Gastroesophageal sphincter (tissue), 4 donors: ENCODE measurements around the gene PTPRG. TPM values are rescaled to one million over a fixed set of nuclear protein-coding genes. Genes with fewer than 3 reads are reported as not detected.

Source experiments
- ATAC-seq: fragments of 150-250 bp; one replicate; pipeline ENCODE4 v1.9.1; 2016; ENCODE audit warnings: mild to moderate bottlenecking, moderate library complexity
- H3K27ac ChIP-seq, 4 donors: fragments of 200-600 bp; sonication (generic) in 3 of 4; 1 replicate in 3 of 4; 2 replicates in 1 of 4; pipeline ENCODE4 v1.5.1; 2016 to 2019
- H3K27me3 ChIP-seq: fragments of 200-600 bp; sonication (generic); one replicate; pipeline ENCODE4 v1.5.1; 2019
- H3K36me3 ChIP-seq, 2 donors: fragments of 200-600 bp; sonication (generic); one replicate each; pipeline ENCODE4 v1.5.1; 2019; ENCODE audit warnings: control low read depth in 1 of 2
- H3K4me1 ChIP-seq, 3 donors: fragments of 200-600 bp; sonication (generic); 1 replicate in 2 of 3; 2 replicates in 1 of 3; pipeline ENCODE4 v1.5.1; 2016 to 2019; ENCODE audit warnings: control low read depth in 2 of 3
- H3K4me3 ChIP-seq, 2 donors: fragments of 200-600 bp; sonication (generic); one replicate each; pipeline ENCODE4 v1.5.1; 2019; ENCODE audit warnings: mild to moderate bottlenecking in 1 of 2, moderate library complexity in 1 of 2
- H3K9me3 ChIP-seq, 3 donors: fragments of 200-600 bp; sonication (generic); one replicate each; pipeline ENCODE4 v1.5.1; 2017 to 2019; ENCODE audit warnings: control low read depth in 2 of 3
- CTCF ChIP-seq, 4 experiments: fragments of 200-600 bp in 2 of 4; fragments of 450-650 bp in 2 of 4; sonication (generic) in 1 of 4; IDR thresholded peaks; one replicate each; pipeline ENCODE4 v1.5.1; 2017 to 2019; ENCODE audit warnings: antibody characterized with exemption in 4 of 4, mild to moderate bottlenecking in 2 of 4, moderate library complexity in 2 of 4
- EP300 ChIP-seq: sonication (generic); formaldehyde crosslinking; IDR thresholded peaks from one replicate; pipeline ENCODE4 v1.6.1; 2017; ENCODE audit warnings: antibody characterized with exemption, mild to moderate bottlenecking
- POLR2A ChIP-seq, 2 donors: fragments of 450-650 bp; IDR thresholded peaks; one replicate each; pipeline ENCODE4 v1.6.1; 2017; ENCODE audit warnings: antibody characterized with exemption in 2 of 2, mild to moderate bottlenecking in 2 of 2, moderate library complexity in 1 of 2
- POLR2AphosphoS5 ChIP-seq: sonication (generic); formaldehyde crosslinking; IDR thresholded peaks from one replicate; pipeline ENCODE4 v1.6.1; 2017; ENCODE audit warnings: antibody characterized with exemption
- WGBS, 2 donors: methylation state at CpG; one replicate each; pipeline ENCODE4 v1.1.5; 2018; ENCODE audit warnings: low coverage in 1 of 2; 5-methylcytosine and 5-hydroxymethylcytosine counted together
- total RNA-seq, 4 donors: library from RNA; depleted of rRNA; stranded (reverse); fragments of >200 nt; gene quantifications; one replicate each; pipeline ENCODE4 v1.1.0, GENCODE V29; 2016

PTPRG gene
- total RNA-seq, 4 donors from 2014 or later: 48.7 to 81.9 (median 52.8) TPM

- peaks cover 0 to 28% (median 3%) of the 10 kb centered on the region in 3 donors for H3K4me1 ChIP-seq
- no peaks in the 10 kb centered on the region for H3K9me3 ChIP-seq
- no peaks in the 10 kb centered on the region for H3K27me3 ChIP-seq
- 79 to 85% methylated on average over 6 to 7 of the region's 7 CpGs for WGBS, 2 donors
- H3K4me3 ChIP-seq: no peak overlapping the region
- no peak for ATAC-seq
- no peak overlapping the region for H3K27ac ChIP-seq
- TF ChIP-seq EP300 (no peak), POLR2A (IDR thresholded peaks at IDR 0.05) (no peak)
- no peaks in the 10 kb centered on the region for H3K36me3 ChIP-seq
Measured at GRCh38 chr3:61597906-61598305, 36.5 kb downstream of the PTPRG start.

- TF ChIP-seq POLR2A (IDR thresholded peaks at IDR 0.05) (no peak), CTCF (IDR thresholded peaks at IDR 0.05) (no peak), POLR2AphosphoS5 (no peak), EP300 (no peak)
- no peak overlapping the region for H3K27ac ChIP-seq
- no peaks in the 10 kb centered on the region for H3K9me3 ChIP-seq
- H3K4me1 ChIP-seq: peaks cover 0 to 7% (median 3%) of the 10 kb centered on the region in 3 donors
- H3K4me3 ChIP-seq: no peak overlapping the region
- no peak for ATAC-seq
- H3K27me3 ChIP-seq: no peaks in the 10 kb centered on the region
- H3K36me3 ChIP-seq: no peaks in the 10 kb centered on the region
- 88 to 92% methylated on average over 2 of the region's 2 CpGs for WGBS, 2 donors
Measured at GRCh38 chr3:61600195-61600594, 38.8 kb downstream of the PTPRG start.

- H3K36me3 ChIP-seq: peaks cover 0 to 5% of the 10 kb centered on the region in 2 donors
- H3K4me1 ChIP-seq: peaks cover 0 to 7% (median 3%) of the 10 kb centered on the region in 3 donors
- WGBS, 2 donors: 58 to 87% methylated on average over 4 of the region's 4 CpGs
- peak; percentile 74 for ATAC-seq
- no peaks in the 10 kb centered on the region for H3K9me3 ChIP-seq
- H3K27ac ChIP-seq: no peak overlapping the region
- no peak overlapping the region for H3K4me3 ChIP-seq
- TF ChIP-seq CTCF (IDR thresholded peaks at IDR 0.05) (no peak), POLR2AphosphoS5 (peak; percentile 28)
- H3K27me3 ChIP-seq: no peaks in the 10 kb centered on the region
Measured at GRCh38 chr3:61601831-61602230, 40.5 kb downstream of the PTPRG start.

- H3K27ac ChIP-seq: no peak overlapping the region
- H3K4me3 ChIP-seq: no peak overlapping the region
- 88 to 96% methylated on average over 3 of the region's 3 CpGs for WGBS, 2 donors
- H3K36me3 ChIP-seq: peaks cover 0 to 5% of the 10 kb centered on the region in 2 donors
- TF ChIP-seq POLR2AphosphoS5: no peak
- TF ChIP-seq EP300: no peak
- TF ChIP-seq CTCF (IDR thresholded peaks at IDR 0.05): no peak
- no peak for TF ChIP-seq POLR2A (IDR thresholded peaks at IDR 0.05)
- H3K9me3 ChIP-seq: no peaks in the 10 kb centered on the region
- H3K4me1 ChIP-seq: peaks cover 0 to 7% (median 3%) of the 10 kb centered on the region in 3 donors
- no peak for ATAC-seq
- no peaks in the 10 kb centered on the region for H3K27me3 ChIP-seq
Measured at GRCh38 chr3:61602466-61602865, 41.1 kb downstream of the PTPRG start.

- Histone ChIP-seq H3K27ac (no peak overlapping the region), H3K4me1 (peaks cover 0 to 7% (median 3%) of the 10 kb centered on the region in 3 donors), H3K9me3 (no peaks in the 10 kb centered on the region), H3K27me3 (no peaks in the 10 kb centered on the region), H3K4me3 (no peak overlapping the region), H3K36me3 (peaks cover 0 to 5% of the 10 kb centered on the region in 2 donors)
- WGBS, 2 donors: 59 to 100% methylated on average over 2 to 4 of the region's 4 CpGs
- TF ChIP-seq POLR2AphosphoS5 (no peak), EP300 (no peak), POLR2A (IDR thresholded peaks at IDR 0.05) (no peak), CTCF (IDR thresholded peaks at IDR 0.05) (no peak)
- ATAC-seq: no peak
Measured at GRCh38 chr3:61605589-61606175, 44.3 kb downstream of the PTPRG start.
